ENCODE data around the gene WDR18.

DNA sequence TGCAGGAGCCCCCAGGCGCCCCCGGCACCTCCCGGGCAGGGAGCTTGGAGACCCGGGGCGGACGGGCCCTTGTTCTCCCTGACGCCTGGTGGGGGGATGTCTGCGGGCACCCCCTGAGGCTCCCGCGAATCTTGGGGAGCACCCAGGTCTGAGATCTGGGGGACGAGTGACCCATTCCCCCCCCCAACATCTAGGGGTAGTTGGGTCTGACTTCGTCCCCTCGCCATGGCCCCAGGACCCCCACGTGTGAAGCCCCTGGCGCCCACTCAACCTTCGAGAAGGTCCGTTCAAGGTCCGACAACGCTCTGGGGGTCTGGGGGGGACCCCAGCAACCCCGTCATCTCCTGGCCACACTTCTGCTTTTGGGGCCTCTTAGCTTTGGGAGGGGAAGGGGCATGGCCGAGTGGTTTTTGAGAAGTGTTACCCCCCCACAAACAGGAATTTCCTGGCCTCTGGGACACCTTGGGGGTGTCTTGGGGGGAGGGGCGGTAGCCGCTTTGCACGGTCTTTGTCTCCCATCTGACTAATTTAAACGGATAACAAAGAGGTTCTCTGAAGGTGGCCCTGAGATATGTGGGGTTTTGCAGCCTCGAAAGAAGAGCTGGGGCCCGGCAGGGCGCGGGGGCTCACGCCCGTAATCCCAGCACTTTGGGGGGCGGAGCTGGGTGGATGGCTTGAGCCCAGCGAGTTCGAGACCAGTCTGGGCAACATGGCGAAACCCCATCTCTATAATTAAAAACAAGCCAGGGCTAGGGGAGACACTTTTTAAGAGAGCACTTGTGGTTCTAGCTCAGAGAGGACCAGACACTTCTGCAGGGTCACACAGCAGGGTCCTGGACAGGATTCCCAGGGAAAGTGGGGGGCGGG lies 42.9 kb downstream of the WDR18 start:
- TF ChIP-seq EZH2 (IDR thresholded peaks at IDR 0.05) (no peak), CTCF (IDR thresholded peaks at IDR 0.05) (no peak), EZH2phosphoT487 (IDR thresholded peaks at IDR 0.05) (no peak)

All from neural progenitor cell (in vitro differentiated cells).